Midbrain (tissue), 1 donor: ENCODE data around the gene S100A10.

Experiments used
- DNase-seq: peaks from one replicate; lab custom pipeline; 2025; lab: John Stamatoyannopoulos, UW

The S100A10 gene

GRCh38 chr1:151993734-151994496, at the start of gene S100A10:
TSS of gene S100A10 (minus strand) at chr1:151993859. CDS start at chr1:151986230, 7,629 bp downstream.
- DNase-seq: no peak

- DNase-seq: no peak
These were observed 48.4 kb upstream of the S100A10 start for GRCh38 chr1:152042030-152042429.

- no peak for DNase-seq
These were observed 46.2 kb upstream of the S100A10 start for GRCh38 chr1:152039886-152040285.

GRCh38 chr1:152039461-152039860, 45.8 kb upstream of the S100A10 start:
- no peak for DNase-seq

GRCh38 chr1:152038871-152039270, 45.2 kb upstream of the S100A10 start:
- no peak for DNase-seq

- peak; percentile 9 for DNase-seq
These were observed 42.9 kb upstream of the S100A10 start, which contains the start of gene S100A11 for GRCh38 chr1:152036267-152037216. TSS of gene S100A11 (minus strand) at chr1:152037004. CDS start at chr1:152036915, 89 bp downstream.

- no peak for DNase-seq
These were observed 42.0 kb upstream of the S100A10 start for GRCh38 chr1:152035539-152036266.

GRCh38 chr1:152034654-152035538, 41.2 kb upstream of the S100A10 start:
- no peak for DNase-seq

GRCh38 chr1:152034324-152034653, 40.6 kb upstream of the S100A10 start:
- no peak for DNase-seq

- no peak for DNase-seq
These were observed 36.2 kb upstream of the S100A10 start for GRCh38 chr1:152029929-152030211.

- no peak for DNase-seq
These were observed 35.7 kb upstream of the S100A10 start for GRCh38 chr1:152029144-152029928.

- no peak for DNase-seq
These were observed 33.2 kb upstream of the S100A10 start for GRCh38 chr1:152026895-152027294.

- no peak for DNase-seq
These were observed 30.6 kb upstream of the S100A10 start for GRCh38 chr1:152024223-152024622.

GRCh38 chr1:152023221-152023620, 29.6 kb upstream of the S100A10 start:
- DNase-seq: no peak

GRCh38 chr1:152022474-152022873, 28.8 kb upstream of the S100A10 start:
- no peak for DNase-seq

GRCh38 chr1:152021569-152021968, 27.9 kb upstream of the S100A10 start:
- DNase-seq: no peak

- DNase-seq: no peak
These were observed 27.2 kb upstream of the S100A10 start for GRCh38 chr1:152020849-152021248.

- no peak for DNase-seq
These were observed 24.9 kb upstream of the S100A10 start for GRCh38 chr1:152018537-152018936.

GRCh38 chr1:152015766-152016165, 22.1 kb upstream of the S100A10 start:
- DNase-seq: no peak

GRCh38 chr1:152014943-152015342, 21.3 kb upstream of the S100A10 start:
- no peak for DNase-seq
